Stomach smooth muscle (tissue), 2 donors: Measurements from ENCODE around the gene MIF4GD.
"Not testable (repeated sequence)": the region's sequence is repeated elsewhere in the genome, so short reads cannot be mapped to it uniquely, and the experiment has no call there.

Experiments
- H3K27ac ChIP-seq: one replicate; pipeline ENCODE4 v1.7.0; 2013; ENCODE audit warnings: mild to moderate bottlenecking, low read length, inconsistent platforms
- H3K27me3 ChIP-seq, 2 donors: one replicate each; pipeline ENCODE4 v1.7.0; 2013; ENCODE audit warnings: low read length in 2 of 2; ENCODE audit not compliant: insufficient read depth in 2 of 2, control insufficient read depth in 1 of 2
- H3K36me3 ChIP-seq, 2 donors: one replicate each; pipeline ENCODE4 v1.7.0; 2013; ENCODE audit warnings: low read length in 2 of 2; ENCODE audit not compliant: control insufficient read depth in 2 of 2, insufficient read depth in 2 of 2
- H3K4me1 ChIP-seq: one replicate; pipeline ENCODE4 v1.7.0; 2013; ENCODE audit warnings: low read length; ENCODE audit not compliant: control insufficient read depth, insufficient read depth
- H3K4me3 ChIP-seq, 2 donors: one replicate each; pipeline ENCODE4 v1.7.0; 2013; ENCODE audit warnings: low read length in 2 of 2
- H3K9ac ChIP-seq, 2 donors: one replicate each; pipeline ENCODE4 v1.7.0; 2013; ENCODE audit warnings: low read length in 2 of 2, mild to moderate bottlenecking in 1 of 2
- H3K9me3 ChIP-seq, 2 donors: one replicate each; pipeline ENCODE4 v1.7.0; 2013; ENCODE audit warnings: low read length in 2 of 2; ENCODE audit not compliant: control insufficient read depth in 2 of 2
- donor health status: healthy.
- donor health status: Pancreatic carcinoma.

MIF4GD gene

GRCh38 chr17:75307957-75308731, 37.1 kb upstream of the MIF4GD start:
- Histone ChIP-seq H3K4me1 (no peaks in the 10 kb centered on the region), H3K36me3 (no peaks in the 10 kb centered on the region), H3K9me3 (no peaks in the 10 kb centered on the region), H3K27me3 (no peaks in the 10 kb centered on the region), H3K4me3 (no peak overlapping the region), H3K9ac (no peak overlapping the region), H3K27ac (no peak overlapping the region)

GRCh38 chr17:75301502-75302206, 30.6 kb upstream of the MIF4GD start:
- Histone ChIP-seq H3K27ac (no peak overlapping the region), H3K36me3 (no peaks in the 10 kb centered on the region), H3K9ac (no peak overlapping the region), H3K27me3 (no peaks in the 10 kb centered on the region), H3K9me3 (no peaks in the 10 kb centered on the region), H3K4me1 (no peaks in the 10 kb centered on the region), H3K4me3 (no peak overlapping the region)

- H3K4me1 ChIP-seq = no peaks in the 10 kb centered on the region
- no peak overlapping the region for H3K9ac ChIP-seq
- no peak overlapping the region for H3K27ac ChIP-seq
- no peak overlapping the region for H3K4me3 ChIP-seq
- H3K27me3 ChIP-seq = no peaks in the 10 kb centered on the region
- H3K36me3 ChIP-seq = no peaks in the 10 kb centered on the region
- H3K9me3 ChIP-seq = no peaks in the 10 kb centered on the region
Measured at GRCh38 chr17:75301049-75301448, 30.0 kb upstream of the MIF4GD start.

- H3K9me3 ChIP-seq = no peaks in the 10 kb centered on the region
- H3K27me3 ChIP-seq = no peaks in the 10 kb centered on the region
- no peak overlapping the region for H3K4me3 ChIP-seq
- H3K27ac ChIP-seq = no peak overlapping the region
- H3K9ac ChIP-seq = no peak overlapping the region
- no peaks in the 10 kb centered on the region for H3K36me3 ChIP-seq
- H3K4me1 ChIP-seq = no peaks in the 10 kb centered on the region
Measured at GRCh38 chr17:75300280-75300679, 29.2 kb upstream of the MIF4GD start.

- Histone ChIP-seq H3K4me1 (no peaks in the 10 kb centered on the region), H3K27me3 (no peaks in the 10 kb centered on the region), H3K4me3 (no peak overlapping the region), H3K9ac (no peak overlapping the region), H3K9me3 (no peaks in the 10 kb centered on the region), H3K27ac (no peak overlapping the region), H3K36me3 (no peaks in the 10 kb centered on the region)
Measured at GRCh38 chr17:75295201-75296158, 24.4 kb upstream of the MIF4GD start.

- H3K9me3 ChIP-seq, H3K9ac ChIP-seq, H3K27ac ChIP-seq, H3K36me3 ChIP-seq, H3K27me3 ChIP-seq, H3K4me1 ChIP-seq, H3K4me3 ChIP-seq: not testable (repeated sequence)
Measured at GRCh38 chr17:75292810-75293448, 21.9 kb upstream of the MIF4GD start.

- no peaks in the 10 kb centered on the region for H3K9me3 ChIP-seq
- H3K4me1 ChIP-seq = peaks cover 5% of the 10 kb centered on the region
- peak overlapping the region; percentile 93 to 94 for H3K4me3 ChIP-seq
- H3K27me3 ChIP-seq = no peaks in the 10 kb centered on the region
- peak overlapping the region; percentile 76 for H3K27ac ChIP-seq
- peaks cover 5 to 10% of the 10 kb centered on the region in 2 donors for H3K36me3 ChIP-seq
- peak overlapping the region; percentile 75 to 85 for H3K9ac ChIP-seq
Measured at GRCh38 chr17:75289832-75290337, 18.9 kb upstream of the MIF4GD start.

- Histone ChIP-seq H3K9me3 (no peaks in the 10 kb centered on the region), H3K27me3 (no peaks in the 10 kb centered on the region), H3K4me1 (peaks cover 5% of the 10 kb centered on the region), H3K36me3 (peaks cover 5 to 10% of the 10 kb centered on the region in 2 donors), H3K4me3 (peak within 1 kb of the TSS; percentile 93 to 94), H3K9ac (peak within 1 kb of the TSS; percentile 85 to 92), H3K27ac (peak within 1 kb of the TSS; percentile 76)
Measured at GRCh38 chr17:75289115-75289831, 18.2 kb upstream of the MIF4GD start, which contains the start of gene SLC25A19. TSS of gene SLC25A19 (minus strand) at chr17:75289433. CDS start at chr17:75286764, 2,669 bp downstream.

GRCh38 chr17:75288770-75289114, 17.7 kb upstream of the MIF4GD start:
- H3K9ac ChIP-seq = peak overlapping the region; percentile 82 to 92
- H3K27ac ChIP-seq = peak overlapping the region; percentile 76
- H3K4me1 ChIP-seq = peaks cover 5% of the 10 kb centered on the region
- H3K27me3 ChIP-seq = no peaks in the 10 kb centered on the region
- H3K4me3 ChIP-seq = peak overlapping the region; percentile 93 to 94
- peaks cover 5 to 10% of the 10 kb centered on the region in 2 donors for H3K36me3 ChIP-seq
- H3K9me3 ChIP-seq = no peaks in the 10 kb centered on the region
